GM21717 (cell line): ENCODE results near the gene PRPH2.
"Not testable (repeated sequence)": the region's sequence is repeated elsewhere in the genome, so short reads cannot be mapped to it uniquely, and the experiment has no call there.

Experiments used
- ATAC-seq: cut with Tn5 transposase; IDR thresholded peaks from one replicate; pipeline ENCODE4 v1.9.1; 2021; ENCODE audit warnings: mild to moderate bottlenecking, moderate library complexity; ENCODE audit not compliant: unreplicated experiment

PRPH2 gene

GRCh38 chr6:42702200-42702599, 20.2 kb downstream of the PRPH2 start:
- no peak for ATAC-seq

DNA sequence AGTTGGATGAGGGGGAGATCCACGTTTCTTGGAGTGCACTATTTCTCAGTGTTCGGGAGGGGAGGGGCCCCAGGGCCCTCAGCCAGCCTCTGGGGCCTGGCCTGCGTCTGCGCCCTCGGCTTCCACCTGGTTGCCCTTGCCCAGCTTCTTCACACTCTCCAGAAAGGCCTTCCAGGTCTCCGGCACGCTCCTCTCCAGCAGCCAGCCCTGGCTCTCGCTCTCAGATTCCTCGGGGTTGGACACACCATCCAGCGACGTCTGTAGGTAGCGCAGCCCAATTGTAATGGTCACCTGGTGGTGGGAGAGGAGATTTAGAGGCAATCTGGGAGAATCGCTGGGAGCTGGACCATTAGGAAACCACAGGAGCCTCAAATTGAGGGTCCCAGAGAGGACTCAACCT, 24.2 kb downstream of the PRPH2 start:
- no peak for ATAC-seq

DNA sequence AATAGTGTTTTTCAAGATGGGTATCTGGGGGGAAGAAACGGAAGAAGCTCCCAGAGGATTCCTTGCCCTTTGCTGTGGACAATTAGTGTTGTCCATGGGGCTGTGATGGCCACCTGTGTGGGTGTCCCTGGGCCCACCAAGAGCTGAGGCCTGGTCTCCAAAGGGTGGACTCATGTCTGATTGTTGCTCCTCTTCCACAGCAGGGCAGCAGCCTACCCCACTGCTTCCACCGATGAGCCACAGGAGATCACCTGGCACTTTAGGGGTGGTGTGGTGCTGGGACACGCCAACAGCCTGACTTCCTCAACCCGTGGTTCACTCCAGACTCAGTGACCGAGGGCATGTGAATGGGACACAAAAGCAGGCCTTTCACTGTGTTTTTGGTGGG, 25.1 kb downstream of the PRPH2 start:
- ATAC-seq = no peak

- no peak for ATAC-seq
Observed at GRCh38 chr6:42696526-42697267, 25.7 kb downstream of the PRPH2 start.

DNA sequence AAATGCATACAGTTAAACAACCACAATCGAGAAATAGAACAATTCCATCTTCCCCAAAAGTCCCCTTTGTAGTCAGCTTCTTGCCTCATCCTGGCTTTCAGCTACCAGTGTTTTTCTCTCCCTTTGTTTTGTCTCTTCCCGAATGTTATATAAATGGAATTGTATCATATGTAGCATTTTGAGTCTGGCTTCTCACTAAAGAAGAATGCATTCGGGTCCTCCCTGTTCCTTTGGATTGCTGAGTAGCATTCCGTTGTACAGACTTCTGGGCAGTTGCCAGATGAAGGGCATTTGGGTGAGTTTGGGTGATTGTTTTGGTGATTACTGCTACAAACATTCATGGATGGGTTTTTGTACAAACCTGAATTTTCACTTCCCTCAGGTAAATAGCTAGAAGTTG, 27.8 kb downstream of the PRPH2 start:
- ATAC-seq = no peak

DNA sequence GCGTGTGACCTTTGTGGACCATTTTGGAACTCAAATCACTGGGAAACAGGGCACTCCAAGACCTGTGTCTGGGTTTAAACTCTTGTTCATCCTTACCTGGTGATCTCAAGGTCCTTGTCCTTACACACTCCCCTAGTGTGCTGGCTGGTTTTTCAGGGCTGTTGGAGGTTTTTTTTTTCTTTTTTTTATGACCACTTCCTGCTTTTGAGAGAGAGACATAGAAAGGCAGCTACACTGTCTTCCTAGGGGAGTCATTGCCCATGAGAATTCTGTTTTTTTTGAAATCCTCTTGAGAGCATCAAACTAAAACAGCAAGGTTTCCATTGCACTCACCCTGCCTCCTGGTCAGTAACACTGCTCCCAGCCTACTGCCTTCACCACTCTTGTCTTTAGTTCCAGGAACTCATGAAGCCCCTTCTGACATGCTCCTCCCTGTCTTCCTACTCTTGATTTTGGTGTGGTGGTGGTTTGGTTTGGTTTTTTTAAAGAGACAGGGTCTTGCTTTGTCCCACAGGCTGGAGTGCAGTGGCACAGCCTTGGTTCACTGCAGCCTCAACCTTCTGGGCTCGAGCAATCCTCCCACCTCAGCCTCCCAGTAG, 28.6 kb downstream of the PRPH2 start:
- ATAC-seq = no peak

GRCh38 chr6:42692137-42692911, 30.1 kb downstream of the PRPH2 start:
- ATAC-seq = no peak

GRCh38 chr6:42690872-42691271, 31.5 kb downstream of the PRPH2 start:
- no peak for ATAC-seq

- ATAC-seq = no peak
Observed at GRCh38 chr6:42690151-42690702, 32.2 kb downstream of the PRPH2 start.

- no peak for ATAC-seq
Observed at GRCh38 chr6:42689371-42689770, 33.0 kb downstream of the PRPH2 start.

DNA sequence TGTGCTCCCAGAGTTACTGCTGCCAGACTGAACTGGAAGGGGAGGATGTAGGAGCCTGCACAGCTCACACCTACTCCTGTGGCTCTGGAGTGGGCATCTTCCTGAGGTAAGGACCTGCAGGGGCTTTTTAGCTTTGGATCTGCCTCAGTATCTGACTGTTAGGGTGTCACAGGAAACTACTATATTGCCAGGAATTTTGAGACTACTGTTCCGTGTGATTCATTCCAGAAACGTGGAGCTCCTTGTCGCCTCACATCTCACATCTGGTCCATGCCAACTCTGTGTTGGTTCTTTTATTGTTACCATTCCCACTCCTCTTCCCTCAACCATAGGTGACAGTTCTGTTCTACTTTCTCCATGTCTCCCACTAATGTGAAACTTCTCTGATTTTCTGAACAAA, 34.1 kb downstream of the PRPH2 start:
- ATAC-seq = no peak

- no peak for ATAC-seq
Observed at GRCh38 chr6:42679358-42679757, 43.0 kb downstream of the PRPH2 start.

- ATAC-seq = no peak
Observed at GRCh38 chr6:42674780-42675179, 47.6 kb downstream of the PRPH2 start.

DNA sequence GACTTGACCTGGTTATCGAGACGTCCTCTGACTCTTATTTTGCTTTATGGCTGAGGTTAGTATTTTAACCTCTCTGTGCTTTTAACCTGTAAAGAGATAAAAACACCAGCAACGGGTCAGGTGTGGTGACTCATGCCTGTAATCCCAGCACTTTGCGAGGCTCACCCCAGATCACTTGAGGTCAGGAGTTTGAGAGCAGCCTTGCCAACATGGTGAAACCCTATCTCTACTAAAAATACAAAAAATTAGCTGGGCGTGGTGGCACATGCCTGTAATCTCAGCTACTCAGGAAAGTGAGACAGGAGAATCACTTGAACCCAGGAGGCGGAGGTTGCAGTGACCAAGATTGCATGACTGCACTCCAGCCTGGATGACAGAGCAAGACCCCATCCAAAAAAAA, 48.0 kb downstream of the PRPH2 start:
- ATAC-seq = not testable (repeated sequence)

GRCh38 chr6:42664718-42665117, 57.7 kb downstream of the PRPH2 start:
- ATAC-seq = no peak

- ATAC-seq = no peak
Observed at GRCh38 chr6:42661540-42662153, 60.8 kb downstream of the PRPH2 start.

- ATAC-seq = no peak
Observed at GRCh38 chr6:42659806-42660205, 62.6 kb downstream of the PRPH2 start.

DNA sequence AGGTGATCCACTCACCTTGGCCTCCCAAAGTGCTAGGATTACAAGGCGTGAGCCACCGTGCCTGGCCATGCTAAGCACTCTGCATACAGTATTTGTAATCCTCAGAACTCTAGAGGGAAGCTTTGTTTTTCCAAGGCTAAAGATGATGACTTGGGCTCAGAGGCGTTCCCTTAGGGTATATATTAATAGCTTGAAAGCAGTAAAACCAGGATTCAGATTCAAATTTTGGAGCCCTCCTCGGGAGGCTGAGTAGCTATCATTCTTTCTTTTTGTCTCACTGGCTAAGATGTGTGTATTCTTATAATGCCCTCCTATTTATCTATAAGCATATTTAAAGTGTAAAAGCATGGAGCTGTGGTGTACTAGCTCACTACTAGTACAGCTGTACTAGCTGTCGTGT, 68.5 kb downstream of the PRPH2 start:
- no peak for ATAC-seq

GRCh38 chr6:42652024-42652746, 70.2 kb downstream of the PRPH2 start:
- ATAC-seq = no peak
